ENCODE measurements around the gene KICS2. TPM values are rescaled to one million over a fixed set of nuclear protein-coding genes. Genes with fewer than 3 reads are reported as not detected.

KICS2 gene
- total RNA-seq, 6 donors from 2014 or later = 6.0 to 16.6 (median 11.6) TPM

DNA sequence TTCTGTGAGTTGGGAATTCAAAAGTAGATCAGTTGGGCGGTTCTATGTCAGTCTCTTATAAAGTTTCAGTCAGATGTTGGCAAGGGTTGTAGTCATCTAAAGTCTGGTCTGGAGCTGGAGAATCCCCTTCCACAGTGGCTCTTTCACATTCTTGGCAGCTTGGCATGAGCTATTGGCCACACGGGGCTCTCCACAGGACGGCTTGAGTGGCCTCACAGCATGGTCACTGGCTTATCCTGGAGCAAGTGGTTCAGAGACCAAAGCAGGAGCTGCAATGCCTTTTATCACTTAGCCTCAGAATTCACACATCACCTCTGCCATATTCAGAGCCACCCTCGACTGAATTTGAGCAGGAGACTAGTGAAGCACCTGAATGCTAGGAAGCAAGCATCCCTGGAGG is 7.1 kb upstream of the KICS2 start:
- TF ChIP-seq POLR2AphosphoS5 (IDR thresholded peaks at IDR 0.05) (no peak), EP300 (IDR thresholded peaks at IDR 0.05) (no peak), CTCF (IDR thresholded peaks at IDR 0.05) (no peak), POLR2A (IDR thresholded peaks at IDR 0.05) (no peak)
- Histone ChIP-seq H3K9me3 (no peaks in the 10 kb centered on the region), H3K27ac (no peak overlapping the region), H3K4me1 (no peaks in the 10 kb centered on the region), H3K27me3 (no peaks in the 10 kb centered on the region), H3K36me3 (no peaks in the 10 kb centered on the region), H3K4me3 (no peak overlapping the region)
- ATAC-seq (ENCODE audit: low FRiP score in 2 of 2) = no peak
- 59 to 67% methylated on average over 4 of the region's 4 CpGs for WGBS, 2 donors
- no peak for DNase-seq

- Histone ChIP-seq H3K27me3 (no peaks in the 10 kb centered on the region), H3K4me3 (no peak overlapping the region), H3K9me3 (no peaks in the 10 kb centered on the region), H3K36me3 (no peaks in the 10 kb centered on the region), H3K4me1 (peaks cover 3 to 13% (median 7%) of the 10 kb centered on the region in 4 donors), H3K27ac (no peak overlapping the region)
- no peak for TF ChIP-seq CTCF (IDR thresholded peaks at IDR 0.05)
- no peak for TF ChIP-seq POLR2AphosphoS5 (IDR thresholded peaks at IDR 0.05)
- no peak for TF ChIP-seq EP300 (IDR thresholded peaks at IDR 0.05)
- no peak for TF ChIP-seq POLR2A (IDR thresholded peaks at IDR 0.05)
- no peak for DNase-seq
- ATAC-seq (ENCODE audit: low FRiP score in 2 of 2) = no peak
- WGBS, 2 donors = 11 to 44% methylated on average over 2 of the region's 2 CpGs
Measured at GRCh38 chr12:64225626-64226025, 3.5 kb upstream of the KICS2 start.

- peak; percentile 92 to 93 for ATAC-seq (ENCODE audit: low FRiP score in 2 of 2)
- Histone ChIP-seq H3K36me3 (no peaks in the 10 kb centered on the region), H3K27me3 (no peaks in the 10 kb centered on the region), H3K4me3 (peak overlapping the region; percentile 78 to 98 (median 86)), H3K4me1 (peaks cover 3 to 13% (median 7%) of the 10 kb centered on the region in 4 donors), H3K9me3 (no peaks in the 10 kb centered on the region), H3K27ac (peak overlapping the region; percentile 91 to 97 (median 93))
- DNase-seq = peak; percentile 91 to 92
- TF ChIP-seq CTCF (IDR thresholded peaks at IDR 0.05) (no peak), EP300 (IDR thresholded peaks at IDR 0.05) (no peak), POLR2AphosphoS5 (IDR thresholded peaks at IDR 0.05) (no peak), POLR2A (IDR thresholded peaks at IDR 0.05) (no peak)
- WGBS, 2 donors = 1% methylated on average over 13 to 16 of the region's 16 CpGs
Measured at GRCh38 chr12:64221651-64222008, 466 bp downstream of the KICS2 start.

- ATAC-seq (ENCODE audit: low FRiP score in 2 of 2) = no peak
- H3K36me3 ChIP-seq = no peaks in the 10 kb centered on the region
Measured at GRCh38 chr12:64220046-64220445, 2.0 kb downstream of the KICS2 start.

DNA sequence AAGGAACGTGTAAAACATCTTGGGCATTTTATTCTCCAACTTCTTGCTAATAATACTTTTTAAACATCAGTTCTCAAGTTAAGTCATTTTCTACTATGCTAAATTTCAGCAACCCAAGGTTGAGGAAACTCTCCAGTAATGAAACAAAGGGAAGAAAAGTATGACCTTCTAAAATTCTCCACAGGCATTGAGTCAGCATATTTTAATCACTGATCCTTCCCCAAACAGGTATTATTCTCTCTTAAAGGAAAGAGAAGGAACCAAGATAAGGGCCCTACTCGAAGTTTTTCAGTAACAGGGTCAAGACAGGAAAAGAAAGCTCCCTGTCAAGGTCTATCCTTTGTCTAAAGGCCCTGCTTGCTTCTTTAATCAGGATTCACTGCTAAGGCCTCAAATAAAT is 3.0 kb downstream of the KICS2 start:
- WGBS, 2 donors = 38 to 47% methylated on average over 2 of the region's 2 CpGs
- H3K27ac ChIP-seq = no peak overlapping the region
- ATAC-seq (ENCODE audit: low FRiP score in 2 of 2) = no peak

More at GRCh38 chr12:64220046-64220445, 2.0 kb downstream of the KICS2 start:
- H3K27ac ChIP-seq = no peak overlapping the region
- no peak overlapping the region for H3K4me3 ChIP-seq
- DNase-seq = no peak
- H3K4me1 ChIP-seq = peaks cover 3 to 13% (median 7%) of the 10 kb centered on the region in 4 donors
- TF ChIP-seq EP300 (IDR thresholded peaks at IDR 0.05) = no peak
- no peak for TF ChIP-seq POLR2AphosphoS5 (IDR thresholded peaks at IDR 0.05)
- no peak for TF ChIP-seq POLR2A (IDR thresholded peaks at IDR 0.05)
- H3K27me3 ChIP-seq = no peaks in the 10 kb centered on the region
- no peaks in the 10 kb centered on the region for H3K9me3 ChIP-seq
- WGBS, 2 donors = 94 to 95% methylated on average over 3 of the region's 3 CpGs

More for the DNA sequence above, 3.0 kb downstream of the KICS2 start:
- peaks cover 0 to 3% (median 0%) of the 10 kb centered on the region in 4 donors for H3K36me3 ChIP-seq
- DNase-seq = no peak
- TF ChIP-seq POLR2A (IDR thresholded peaks at IDR 0.05) (no peak), POLR2AphosphoS5 (IDR thresholded peaks at IDR 0.05) (no peak), EP300 (IDR thresholded peaks at IDR 0.05) (no peak), CTCF (IDR thresholded peaks at IDR 0.05) (no peak)
- no peaks in the 10 kb centered on the region for H3K27me3 ChIP-seq
- H3K9me3 ChIP-seq = no peaks in the 10 kb centered on the region
- H3K4me1 ChIP-seq = peaks cover 3 to 13% (median 7%) of the 10 kb centered on the region in 4 donors
- no peak overlapping the region for H3K4me3 ChIP-seq

Measured in upper lobe of left lung (tissue), 6 donors.